Mucosa of descending colon (tissue), 3 donors: ENCODE data around the gene INHBE. TPM values are rescaled to one million over a fixed set of nuclear protein-coding genes. Genes with fewer than 3 reads are reported as not detected.

Source experiments
- ATAC-seq: fragments of 200-7000 bp; cut with Tn5 transposase; one replicate; pipeline ENCODE4 v1.9.1; 2020; ENCODE audit warnings: mild to moderate bottlenecking, moderate library complexity
- DNase-seq, 3 donors: peaks; one replicate each; pipeline ENCODE4 v3.0.0-alpha.2; 2020
- H3K36me3 ChIP-seq: fragments of 200-600 bp; one replicate; pipeline ENCODE4 v1.8.0; 2021; ENCODE audit warnings: low read depth, mild to moderate bottlenecking
- H3K4me1 ChIP-seq: fragments of 200-600 bp; one replicate; pipeline ENCODE4 v1.8.0; 2021; ENCODE audit warnings: low read depth, mild to moderate bottlenecking
- H3K4me3 ChIP-seq: fragments of 200-600 bp; one replicate; pipeline ENCODE4 v1.8.0; 2021; ENCODE audit warnings: mild to moderate bottlenecking
- H3K9me3 ChIP-seq: fragments of 200-600 bp; one replicate; pipeline ENCODE4 v1.8.0; 2021; ENCODE audit warnings: mild to moderate bottlenecking
- intact Hi-C, 2 donors: fragments of 100-400 bp; cut with DNase I in 1 of 2; cut with micrococcal nuclease in 1 of 2; formaldehyde crosslinking; loops; one replicate each; pipeline versions ENCODE4 v1.11.0 to v1.11.1; 2022; cut with DNase I, micrococcal nuclease
- total RNA-seq, 3 donors: library from RNA; stranded (reverse); fragmentation: NEBNext Ultra II Directional in 2 of 3; extraction: Animal tissue kit (Norgen Biotek cat#: 25700) in 2 of 3; gene quantifications; one replicate each; pipeline versions ENCODE4 v1.2.1 to v1.2.4, GENCODE V29; 2021 to 2023
- TF ChIP-seq, protein P1 (sequence below): fragments of 200-600 bp; IDR thresholded peaks from one replicate; pipeline ENCODE4 v1.8.0; 2022; ENCODE audit warnings: antibody characterized with exemption, mild to moderate bottlenecking
- donor health status: DM: no; HTN: no; CAD: no; lungs with moderate emphysema.
- donor health status: DM: no; HTN: no; CAD: no.
- donor health status: DM: no; HTN: yes; CAD: no.

Gene INHBE
- total RNA-seq, 3 donors from 2014 or later = not detected

DNA sequence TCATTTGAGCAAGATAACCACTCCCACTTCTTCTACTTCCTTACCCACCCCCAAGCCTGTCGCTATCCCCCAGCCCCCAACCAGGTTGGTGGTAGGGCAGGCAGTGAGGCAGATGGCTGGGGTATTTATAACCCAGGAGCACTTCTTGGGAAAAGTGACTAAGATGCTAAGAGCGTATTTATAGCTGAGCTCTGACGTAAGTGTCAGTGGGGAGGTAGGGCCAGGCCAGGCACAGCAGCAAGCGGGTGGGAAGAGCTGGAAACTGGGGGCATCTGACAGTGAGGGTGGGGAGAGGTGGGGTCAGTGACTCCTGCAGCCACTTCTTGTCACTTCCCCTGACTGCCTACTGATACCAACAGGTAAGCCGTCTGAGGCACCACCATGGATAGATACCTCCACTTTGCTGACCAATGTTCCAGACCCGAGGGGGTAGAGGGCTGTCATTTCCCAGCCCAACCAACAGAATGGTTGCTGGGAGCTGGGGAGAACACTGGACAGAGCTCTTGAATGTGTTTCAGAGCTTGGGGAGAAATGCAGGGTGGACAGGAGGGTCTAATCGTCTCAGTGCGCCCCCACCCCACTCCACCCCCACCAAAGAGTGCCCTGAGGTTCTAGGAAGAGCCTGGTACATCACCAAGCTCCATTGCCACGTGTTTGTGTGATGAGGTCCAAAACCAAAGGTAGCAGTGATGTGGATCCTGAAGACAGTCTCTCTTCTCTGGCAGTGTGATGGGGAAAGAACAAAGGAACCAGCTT, 2.7 kb upstream of the INHBE start:
- TF ChIP-seq, protein P1, sequence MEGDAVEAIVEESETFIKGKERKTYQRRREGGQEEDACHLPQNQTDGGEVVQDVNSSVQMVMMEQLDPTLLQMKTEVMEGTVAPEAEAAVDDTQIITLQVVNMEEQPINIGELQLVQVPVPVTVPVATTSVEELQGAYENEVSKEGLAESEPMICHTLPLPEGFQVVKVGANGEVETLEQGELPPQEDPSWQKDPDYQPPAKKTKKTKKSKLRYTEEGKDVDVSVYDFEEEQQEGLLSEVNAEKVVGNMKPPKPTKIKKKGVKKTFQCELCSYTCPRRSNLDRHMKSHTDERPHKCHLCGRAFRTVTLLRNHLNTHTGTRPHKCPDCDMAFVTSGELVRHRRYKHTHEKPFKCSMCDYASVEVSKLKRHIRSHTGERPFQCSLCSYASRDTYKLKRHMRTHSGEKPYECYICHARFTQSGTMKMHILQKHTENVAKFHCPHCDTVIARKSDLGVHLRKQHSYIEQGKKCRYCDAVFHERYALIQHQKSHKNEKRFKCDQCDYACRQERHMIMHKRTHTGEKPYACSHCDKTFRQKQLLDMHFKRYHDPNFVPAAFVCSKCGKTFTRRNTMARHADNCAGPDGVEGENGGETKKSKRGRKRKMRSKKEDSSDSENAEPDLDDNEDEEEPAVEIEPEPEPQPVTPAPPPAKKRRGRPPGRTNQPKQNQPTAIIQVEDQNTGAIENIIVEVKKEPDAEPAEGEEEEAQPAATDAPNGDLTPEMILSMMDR = no peak
- DNase-seq (no peak), ATAC-seq (no peak)
- no peak overlapping the region for H3K4me3 ChIP-seq
- no peaks in the 10 kb centered on the region for H3K36me3 ChIP-seq
- H3K4me1 ChIP-seq = no peaks in the 10 kb centered on the region
- intact Hi-C loops = loop anchor here (10.0 kb wide), 3 partner anchors 148 to 188 kb away; no protein-coding TSS in a partner anchor
- H3K9me3 ChIP-seq = no peaks in the 10 kb centered on the region

DNA sequence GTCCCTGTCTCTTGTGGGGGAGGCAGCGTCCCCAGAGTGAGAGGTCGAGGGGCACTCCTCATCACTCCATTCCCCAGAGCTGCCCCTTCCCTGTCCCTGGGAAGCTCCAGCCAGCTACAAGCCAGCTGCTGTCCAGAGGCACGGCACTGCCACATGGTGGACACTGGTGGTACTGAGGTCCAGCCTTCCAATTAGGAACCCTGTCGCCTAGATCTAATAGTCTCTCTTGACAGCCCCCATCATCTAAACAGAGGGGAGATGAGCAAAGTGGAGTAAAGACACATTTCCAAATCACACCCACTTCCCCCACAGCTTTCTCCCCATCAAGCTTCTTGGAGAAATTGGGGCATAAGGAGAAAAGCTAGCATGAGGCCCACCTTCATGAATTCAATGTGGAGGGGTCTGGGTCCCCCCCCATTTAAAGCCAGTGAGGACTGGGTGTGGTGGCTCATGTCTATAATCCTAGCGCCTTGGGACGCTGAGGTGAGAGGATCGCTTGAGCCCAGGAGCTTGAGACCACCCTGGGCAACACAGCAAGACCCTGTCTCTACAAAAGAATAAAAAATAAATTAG, 2.1 kb upstream of the INHBE start:
- intact Hi-C loops = loop anchor here (10.0 kb wide), 3 partner anchors 148 to 188 kb away; no protein-coding TSS in a partner anchor
- H3K9me3 ChIP-seq = no peaks in the 10 kb centered on the region

DNA sequence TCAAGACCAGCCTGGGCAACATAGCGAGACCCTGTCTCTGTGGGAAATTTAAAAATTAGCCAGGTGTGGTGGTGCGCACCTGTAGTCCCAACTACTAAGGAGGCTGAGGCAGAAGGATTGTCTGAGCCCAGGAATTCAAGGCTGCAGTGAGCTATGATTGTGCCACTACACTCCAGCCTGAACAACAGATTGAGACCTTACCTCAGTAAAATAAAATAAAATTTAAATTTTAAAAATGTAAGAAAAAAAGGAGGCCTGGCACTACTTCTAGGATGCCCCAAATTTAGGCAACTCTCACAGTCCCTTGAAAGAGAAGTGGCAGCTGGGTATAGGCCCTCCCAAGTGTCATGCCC, 918 bp upstream of the INHBE start:
- DNase-seq = no peak
- H3K4me3 ChIP-seq = no peak overlapping the region
- no peaks in the 10 kb centered on the region for H3K9me3 ChIP-seq
- H3K36me3 ChIP-seq = no peaks in the 10 kb centered on the region
- intact Hi-C loops = loop anchor here (10.0 kb wide), 3 partner anchors 149 to 189 kb away; no protein-coding TSS in a partner anchor
- peaks cover 8% of the 10 kb centered on the region for H3K4me1 ChIP-seq
- ATAC-seq = no peak
- TF ChIP-seq, protein P1 = no peak

More for the DNA sequence above, 2.1 kb upstream of the INHBE start:
- H3K4me3 ChIP-seq = no peak overlapping the region
- no peaks in the 10 kb centered on the region for H3K36me3 ChIP-seq
- ATAC-seq (peak; percentile 82), DNase-seq (peak in 2 of 3 donors; percentile 84 to 89)
- TF ChIP-seq, protein P1 = peak; percentile 70
- no peaks in the 10 kb centered on the region for H3K4me1 ChIP-seq

DNA sequence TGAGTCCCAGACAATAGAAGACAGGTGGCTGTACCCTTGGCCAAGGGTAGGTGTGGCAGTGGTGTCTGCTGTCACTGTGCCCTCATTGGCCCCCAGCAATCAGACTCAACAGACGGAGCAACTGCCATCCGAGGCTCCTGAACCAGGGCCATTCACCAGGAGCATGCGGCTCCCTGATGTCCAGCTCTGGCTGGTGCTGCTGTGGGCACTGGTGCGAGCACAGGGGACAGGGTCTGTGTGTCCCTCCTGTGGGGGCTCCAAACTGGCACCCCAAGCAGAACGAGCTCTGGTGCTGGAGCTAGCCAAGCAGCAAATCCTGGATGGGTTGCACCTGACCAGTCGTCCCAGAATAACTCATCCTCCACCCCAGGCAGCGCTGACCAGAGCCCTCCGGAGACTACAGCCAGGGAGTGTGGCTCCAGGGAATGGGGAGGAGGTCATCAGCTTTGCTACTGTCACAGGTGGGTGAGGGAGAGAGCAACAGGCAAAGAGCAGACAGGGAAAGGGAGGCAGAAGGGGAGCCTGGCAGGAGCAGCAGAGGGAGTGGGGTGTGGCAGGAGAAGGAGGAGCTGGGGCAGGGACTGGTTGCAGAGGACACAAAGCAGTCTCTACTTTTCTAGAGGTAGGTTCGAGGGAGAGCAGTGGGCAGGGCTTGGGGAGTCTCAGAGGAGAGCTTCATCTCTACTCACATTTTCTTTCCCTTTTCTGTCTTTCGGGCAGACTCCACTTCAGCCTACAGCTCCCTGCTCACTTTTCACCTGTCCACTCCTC, 452 bp downstream of the INHBE start:
- ATAC-seq (peak; percentile 14), DNase-seq (no peak)
- no peaks in the 10 kb centered on the region for H3K9me3 ChIP-seq
- H3K36me3 ChIP-seq = no peaks in the 10 kb centered on the region
- TF ChIP-seq, protein P1 = no peak
- no peak overlapping the region for H3K4me3 ChIP-seq
- intact Hi-C loops = loop anchor here (10.0 kb wide), 3 partner anchors 151 to 191 kb away; no protein-coding TSS in a partner anchor
- peaks cover 15% of the 10 kb centered on the region for H3K4me1 ChIP-seq

DNA sequence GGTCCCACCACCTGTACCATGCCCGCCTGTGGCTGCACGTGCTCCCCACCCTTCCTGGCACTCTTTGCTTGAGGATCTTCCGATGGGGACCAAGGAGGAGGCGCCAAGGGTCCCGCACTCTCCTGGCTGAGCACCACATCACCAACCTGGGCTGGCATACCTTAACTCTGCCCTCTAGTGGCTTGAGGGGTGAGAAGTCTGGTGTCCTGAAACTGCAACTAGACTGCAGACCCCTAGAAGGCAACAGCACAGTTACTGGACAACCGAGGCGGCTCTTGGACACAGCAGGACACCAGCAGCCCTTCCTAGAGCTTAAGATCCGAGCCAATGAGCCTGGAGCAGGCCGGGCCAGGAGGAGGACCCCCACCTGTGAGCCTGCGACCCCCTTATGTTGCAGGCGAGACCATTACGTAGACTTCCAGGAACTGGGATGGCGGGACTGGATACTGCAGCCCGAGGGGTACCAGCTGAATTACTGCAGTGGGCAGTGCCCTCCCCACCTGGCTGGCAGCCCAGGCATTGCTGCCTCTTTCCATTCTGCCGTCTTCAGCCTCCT, 1.1 kb downstream of the INHBE start:
- DNase-seq = peak in 1 of 3 donors; percentile 57

More for the DNA sequence above, 1.1 kb downstream of the INHBE start:
- Histone ChIP-seq H3K4me1 (peaks cover 20% of the 10 kb centered on the region), H3K36me3 (no peaks in the 10 kb centered on the region), H3K9me3 (no peaks in the 10 kb centered on the region), H3K4me3 (no peak overlapping the region)
- intact Hi-C loops = loop anchor here (10.0 kb wide), 3 partner anchors 151 to 191 kb away; no protein-coding TSS in a partner anchor
- ATAC-seq = peak; percentile 41
- TF ChIP-seq, protein P1 = peak; percentile 34
